ENCODE results near the gene MED16. TPM values are rescaled to one million over a fixed set of nuclear protein-coding genes. Genes with fewer than 3 reads are reported as not detected.

The MED16 gene
- total and polyA plus RNA-seq, 10 of the 15 experiments (the other 5 are each of a cell fraction or from before 2014, with no cell fraction given): 0.56 to 51.1 (median 13.6) TPM

GRCh38 chr19:902446-903226, 9.6 kb upstream of the MED16 start:
- H3K4me1 ChIP-seq (ENCODE audit: control insufficient read depth, insufficient read depth, low read length): peaks cover 19% of the 10 kb centered on the region
- no peak overlapping the region for H3K9ac ChIP-seq (ENCODE audit: control insufficient read depth, insufficient read depth, low read length)
- peaks cover 0 to 6% of the 10 kb centered on the region in 2 experiments; a peak in 2 of 4 replicates for H3K36me3 ChIP-seq (ENCODE audit: control insufficient read depth in 2 of 2, insufficient read depth in 2 of 2, low read length in 1 of 2)
- CTCF ChIA-PET: interaction anchor here (1.0 kb wide), 1 partner anchor 39 kb away, joined by 3 read pairs; no protein-coding TSS in a partner anchor
- intact Hi-C loops (cut with micrococcal nuclease; ENCODE audit: unreplicated experiment) (no loop called here), in situ Hi-C loops (cut with MboI) (no loop called here)
- TF ChIP-seq BMI1 (IDR thresholded peaks at IDR 0.05; ENCODE audit: borderline replicate concordance) (no peak), MXI1 (IDR thresholded peaks at IDR 0.05; ENCODE audit: low read depth, low read length) (no peak), SMC3 (IDR thresholded peaks at IDR 0.05; ENCODE audit: borderline replicate concordance, low read length) (no peak), NFYA (IDR thresholded peaks at IDR 0.05; ENCODE audit: borderline replicate concordance, low read depth, low read length) (no peak), CBFB (IDR thresholded peaks at IDR 0.05; ENCODE audit: low read depth) (no peak), BHLHE40 (IDR thresholded peaks at IDR 0.05; ENCODE audit: borderline replicate concordance in 1 of 2, low read depth in 2 of 2, low read length in 1 of 2) (no peak)
- ATAC-seq: no peak
- H3K9me3 ChIP-seq (replicated peaks; ENCODE audit: control insufficient read depth, insufficient read depth, low read length): no peaks in the 10 kb centered on the region
- POLR2A ChIA-PET: interaction anchor here (1.0 kb wide), 1 partner anchor 10 kb away, joined by 3 read pairs; the partner anchor contains the start of gene MED16
- no peak overlapping the region for H3K4me3 ChIP-seq
- H3K27me3 ChIP-seq (replicated peaks in 1 of 2; ENCODE audit: control insufficient read depth in 2 of 2, insufficient read depth in 2 of 2, low read length in 1 of 2): no peaks in the 10 kb centered on the region
- no peaks in the 10 kb centered on the region for H4K20me1 ChIP-seq (ENCODE audit: control insufficient read depth, insufficient read depth)
- no peak overlapping the region for H3K4me2 ChIP-seq (ENCODE audit: control insufficient read depth, insufficient read depth)
- SMC1A ChIA-PET (ENCODE audit: uncharacterized antibody, unreplicated experiment): no interaction called here
- WGBS (ENCODE audit: insufficient coverage, insufficient replicate concordance, low lambda C conversion rate, missing lambda C conversion rate): 83% methylated on average over 14 of the region's 14 CpGs
- DNase-seq (ENCODE audit: low read depth, low spot score): no peak
- FAIRE-seq: no peak
- H3K79me2 ChIP-seq (ENCODE audit: control insufficient read depth, insufficient read depth, low read length): peaks cover 7% of the 10 kb centered on the region
- no peak overlapping the region for H3K27ac ChIP-seq (ENCODE audit: control insufficient read depth, insufficient read depth)
- no peak overlapping the region for H2AFZ ChIP-seq (ENCODE audit: control insufficient read depth, low read depth, low read length)
- RAD21 ChIA-PET (ENCODE audit: unreplicated experiment): no interaction called here
- no TSS peak for BruUV-seq (replicated peaks)

GRCh38 chr19:902093-902370, 9.0 kb upstream of the MED16 start:
- H4K20me1 ChIP-seq (ENCODE audit: control insufficient read depth, insufficient read depth): no peaks in the 10 kb centered on the region
- ATAC-seq (no peak), FAIRE-seq (no peak)
- TF ChIP-seq ELK1 (IDR thresholded peaks at IDR 0.05; ENCODE audit: low read depth, low read length) (no peak), HCFC1 (IDR thresholded peaks at IDR 0.05; ENCODE audit: low read length) (no peak), CREB1 (IDR thresholded peaks at IDR 0.05; ENCODE audit: low read depth) (no peak), USF2 (IDR thresholded peaks at IDR 0.05; ENCODE audit: borderline replicate concordance, low read depth, low read length) (no peak), PRDM15 (CRISPR knock-in tag; IDR thresholded peaks at IDR 0.05) (no peak), NFXL1 (IDR thresholded peaks at IDR 0.05; ENCODE audit: borderline replicate concordance) (no peak)

More at GRCh38 chr19:902093-902370, 9.0 kb upstream of the MED16 start:
- no peak overlapping the region for H3K27ac ChIP-seq (ENCODE audit: control insufficient read depth, insufficient read depth)
- SMC1A ChIA-PET (ENCODE audit: uncharacterized antibody, unreplicated experiment): no interaction called here
- POLR2A ChIA-PET: no interaction called here
- WGBS (ENCODE audit: insufficient coverage, insufficient replicate concordance, low lambda C conversion rate, missing lambda C conversion rate): 79% methylated on average over 7 of the region's 7 CpGs
- peaks cover 13% of the 10 kb centered on the region for H3K4me1 ChIP-seq (ENCODE audit: control insufficient read depth, insufficient read depth, low read length)
- H2AFZ ChIP-seq (ENCODE audit: control insufficient read depth, low read depth, low read length): no peak overlapping the region
- H3K4me3 ChIP-seq: no peak overlapping the region
- no peaks in the 10 kb centered on the region for H3K27me3 ChIP-seq (replicated peaks in 1 of 2; ENCODE audit: control insufficient read depth in 2 of 2, insufficient read depth in 2 of 2, low read length in 1 of 2)
- CTCF ChIA-PET: no interaction called here
- no peak overlapping the region for H3K4me2 ChIP-seq (ENCODE audit: control insufficient read depth, insufficient read depth)
- peaks cover 0 to 6% of the 10 kb centered on the region in 2 experiments; a peak in 2 of 4 replicates for H3K36me3 ChIP-seq (ENCODE audit: control insufficient read depth in 2 of 2, insufficient read depth in 2 of 2, low read length in 1 of 2)
- RAD21 ChIA-PET (ENCODE audit: unreplicated experiment): no interaction called here
- H3K79me2 ChIP-seq (ENCODE audit: control insufficient read depth, insufficient read depth, low read length): peaks cover 3% of the 10 kb centered on the region
- BruUV-seq (replicated peaks): no TSS peak
- in situ Hi-C loops (cut with MboI) (no loop called here), intact Hi-C loops (cut with micrococcal nuclease; ENCODE audit: unreplicated experiment) (no loop called here)
- no peaks in the 10 kb centered on the region for H3K9me3 ChIP-seq (replicated peaks; ENCODE audit: control insufficient read depth, insufficient read depth, low read length)
- DNase-seq (ENCODE audit: low read depth, low spot score): no peak
- no peak overlapping the region for H3K9ac ChIP-seq (ENCODE audit: control insufficient read depth, insufficient read depth, low read length)
